ENCODE results near the gene SLC28A1.
"Not testable (repeated sequence)": the region's sequence is repeated elsewhere in the genome, so short reads cannot be mapped to it uniquely, and the experiment has no call there.

Gene SLC28A1

GRCh38 chr15:84922530-84922929 is 38.1 kb downstream of the SLC28A1 start:
- TF ChIP-seq CTCF (conservative IDR thresholded peaks at IDR 0.05) = no peak
- H3K27ac ChIP-seq = no peak overlapping the region

GRCh38 chr15:84924077-84924731 is 39.7 kb downstream of the SLC28A1 start:
- H3K27ac ChIP-seq = no peak overlapping the region
- TF ChIP-seq CTCF (conservative IDR thresholded peaks at IDR 0.05) = no peak

- H3K27ac ChIP-seq = not testable (repeated sequence)
Observed at GRCh38 chr15:84924821-84925569, 40.5 kb downstream of the SLC28A1 start.

GRCh38 chr15:84925906-84926305 is 41.4 kb downstream of the SLC28A1 start:
- TF ChIP-seq CTCF (conservative IDR thresholded peaks at IDR 0.05) = no peak
- no peak overlapping the region for H3K27ac ChIP-seq

GRCh38 chr15:84926491-84927230 is 42.2 kb downstream of the SLC28A1 start:
- no peak for TF ChIP-seq CTCF (conservative IDR thresholded peaks at IDR 0.05)
- H3K27ac ChIP-seq = peak overlapping the region; percentile 72; the same call in 1 of the 2 replicates

GRCh38 chr15:84928843-84929168 is 44.3 kb downstream of the SLC28A1 start:
- no peak for TF ChIP-seq CTCF (conservative IDR thresholded peaks at IDR 0.05)
- H3K27ac ChIP-seq = no peak overlapping the region

GRCh38 chr15:84929795-84930603 is 45.5 kb downstream of the SLC28A1 start:
- peak overlapping the region; percentile 7; the same call in 1 of the 2 replicates for H3K27ac ChIP-seq
- no peak for TF ChIP-seq CTCF (conservative IDR thresholded peaks at IDR 0.05)

All from VCaP (cell line).